B cell (primary cell): Measurements from ENCODE around the gene PMIS2. TPM values are rescaled to one million over a fixed set of nuclear protein-coding genes. Genes with fewer than 3 reads are reported as not detected.

Experiments
- ATAC-seq: fragments of 200-7000 bp; cut with Tn5 transposase; one replicate; pipeline ENCODE4 v1.10.0; 2021; ENCODE audit warnings: low read depth, mild to moderate bottlenecking, moderate number of reproducible peaks, moderate library complexity
- CTCF ChIA-PET: fragments of 350-600 bp; sonication (Branson Sonifier 250); formaldehyde crosslinking; loops from one replicate; lab custom pipeline; 2021; ENCODE audit warnings: antibody characterized with exemption, inconsistent platforms; lab: Charles Lee
- POLR2A ChIA-PET: fragments of 350-600 bp; sonication (Branson Sonifier 250); formaldehyde crosslinking; loops from one replicate; lab custom pipeline; 2021; ENCODE audit warnings: antibody characterized with exemption; lab: Charles Lee
- DNase-seq: peaks from one replicate; pipeline ENCODE4 v3.0.0; 2013
- H2AFZ ChIP-seq: 2 replicates; pipeline ENCODE4 v1.6.1; 2012; ENCODE audit warnings: mild to moderate bottlenecking, low read depth, low read length; ENCODE audit not compliant: insufficient read depth, poor library complexity, severe bottlenecking
- H3K27ac ChIP-seq, 2 donors: 1 replicate in 1 of 2; 2 replicates in 1 of 2; pipeline ENCODE4 v1.5.1; 2012 to 2013; ENCODE audit warnings: low read length in 2 of 2, mild to moderate bottlenecking in 2 of 2, moderate library complexity in 1 of 2
- H3K27me3 ChIP-seq, 4 experiments: fragments of 200-600 bp in 1 of 4; sonication (generic) in 1 of 4; replicated peaks in 1 of 4; 1 replicate in 2 of 4; 2 replicates in 2 of 4; pipeline versions ENCODE4 v1.6.1 to v1.7.0; 2013 to 2016; ENCODE audit warnings: low read length in 3 of 4, mild to moderate bottlenecking in 2 of 4, mixed read lengths in 1 of 4, moderate library complexity in 1 of 4; ENCODE audit not compliant: insufficient read depth in 4 of 4, control insufficient read depth in 3 of 4; ENCODE audit errors: control extremely low read depth in 1 of 4
- H3K36me3 ChIP-seq, 2 experiments: replicated peaks in 1 of 2; 1 replicate in 1 of 2; 2 replicates in 1 of 2; pipeline versions ENCODE4 v1.6.1 to v1.7.1; 2013; ENCODE audit warnings: low read length in 1 of 2; ENCODE audit not compliant: insufficient read depth in 2 of 2, control insufficient read depth in 1 of 2; ENCODE audit errors: control extremely low read depth in 1 of 2, extremely low read depth in 1 of 2
- H3K4me1 ChIP-seq, 2 donors: fragments of 200-600 bp in 1 of 2; sonication (generic) in 1 of 2; 1 replicate in 1 of 2; 2 replicates in 1 of 2; pipeline versions ENCODE4 v1.5.1 to v1.6.1; 2013 to 2017; ENCODE audit warnings: low read length in 2 of 2; ENCODE audit not compliant: control insufficient read depth in 2 of 2, insufficient read depth in 2 of 2
- H3K4me2 ChIP-seq: replicated peaks from 2 replicates; pipeline ENCODE3; 2012; ENCODE audit warnings: mild to moderate bottlenecking, low read depth, low read length; ENCODE audit not compliant: poor library complexity, severe bottlenecking
- H3K4me3 ChIP-seq, 5 experiments: fragments of 200-600 bp in 1 of 5; sonication (generic) in 1 of 5; 1 replicate in 3 of 5; 2 replicates in 2 of 5; pipeline versions ENCODE4 v1.5.1 to v1.7.0; 2011 to 2016; ENCODE audit warnings: low read length in 4 of 5, mild to moderate bottlenecking in 4 of 5, low read depth in 2 of 5, control low read depth in 1 of 5, moderate library complexity in 1 of 5; ENCODE audit not compliant: insufficient read depth in 1 of 5; ENCODE audit errors: control extremely low read depth in 1 of 5, extremely low read depth in 1 of 5
- H3K79me2 ChIP-seq: fragments of 200-600 bp; sonication (generic); one replicate; pipeline ENCODE4 v1.6.0; 2016; ENCODE audit warnings: low read length; ENCODE audit not compliant: control insufficient read depth, insufficient read depth
- H3K9ac ChIP-seq: fragments of 200-600 bp; sonication (generic); 2 replicates; pipeline ENCODE4 v1.6.1; 2017; ENCODE audit warnings: mild to moderate bottlenecking, low read length, moderate library complexity
- H3K9me3 ChIP-seq, 3 donors: one replicate each; pipeline versions ENCODE4 v1.6.1 to v1.7.1; 2013; ENCODE audit warnings: low read length in 2 of 3; ENCODE audit not compliant: control insufficient read depth in 2 of 3, insufficient read depth in 1 of 3; ENCODE audit errors: control extremely low read depth in 1 of 3
- H4K20me1 ChIP-seq: 2 replicates; pipeline ENCODE4 v1.6.0; 2012; ENCODE audit warnings: mild to moderate bottlenecking, low read length; ENCODE audit not compliant: insufficient read depth, control insufficient read depth, poor library complexity, severe bottlenecking
- H3K27ac Mint-ChIP-seq: one replicate; pipeline ENCODE4 v1.8.0; 2021; ENCODE audit warnings: mixed read lengths
- H3K27me3 Mint-ChIP-seq: one replicate; pipeline ENCODE4 v1.8.0; 2021; ENCODE audit warnings: mixed read lengths
- H3K4me1 Mint-ChIP-seq: one replicate; pipeline ENCODE4 v1.8.0; 2021; ENCODE audit warnings: mixed read lengths
- H3K4me3 Mint-ChIP-seq: one replicate; pipeline ENCODE4 v1.8.0; 2021; ENCODE audit warnings: mixed read lengths
- H3K9me3 Mint-ChIP-seq: one replicate; pipeline ENCODE4 v1.8.0; 2022; ENCODE audit warnings: mixed read lengths; ENCODE audit not compliant: insufficient read depth
- CTCF ChIP-seq: fragments of 200-600 bp; IDR thresholded peaks from one replicate; pipeline ENCODE4 v1.8.0; 2022; ENCODE audit warnings: antibody characterized with exemption, mild to moderate bottlenecking
- EZH2 ChIP-seq: IDR thresholded peaks from 2 replicates; pipeline ENCODE4 v1.6.1; 2012; ENCODE audit warnings: borderline replicate concordance, low read depth, mild to moderate bottlenecking, moderate library complexity, low read length; ENCODE audit not compliant: insufficient read depth, poor library complexity, severe bottlenecking
- WGBS: methylation state at CpG from one replicate; pipeline ENCODE4 v1.1.5; 2013; ENCODE audit warnings: missing lambda C conversion rate; ENCODE audit not compliant: insufficient coverage; 5-methylcytosine and 5-hydroxymethylcytosine counted together
- intact Hi-C: fragments of 100-400 bp; cut with micrococcal nuclease; formaldehyde crosslinking; loops from one replicate; pipeline ENCODE4 v1.10.0; 2022
- polyA plus RNA-seq: library from polyadenylated mRNA; depleted of rRNA; stranded (reverse); fragments of >200 nt; gene quantifications from 2 replicates; pipeline ENCODE4 v1.2.3, GENCODE V29; 2012
- total RNA-seq, 2 donors: library from RNA; stranded (reverse); fragments of 120-200 nt in 1 of 2; gene quantifications; 1 replicate in 1 of 2; 2 replicates in 1 of 2; pipeline versions ENCODE4 v1.2.3 to v1.2.4, GENCODE V29; 2013 to 2022

The PMIS2 gene
- total and polyA plus RNA-seq, 2 donors (not counting 1 experiment from before 2014, with no cell fraction given) = not detected

GRCh38 chr19:35562336-35562735 is 23.6 kb upstream of the PMIS2 start:
- no peaks in the 10 kb centered on the region for H4K20me1 ChIP-seq
- no peaks in the 10 kb centered on the region for H3K36me3 ChIP-seq
- ChIA-PET CTCF (no interaction called here), POLR2A (no interaction called here)
- no peaks in the 10 kb centered on the region for H3K9me3 Mint-ChIP-seq
- no peak for TF ChIP-seq CTCF
- TF ChIP-seq EZH2 = no peak
- H3K4me3 ChIP-seq = no peak overlapping the region
- peaks cover 23% of the 10 kb centered on the region in 2 donors for H3K4me1 ChIP-seq
- no peak overlapping the region for H3K27ac ChIP-seq
- H3K79me2 ChIP-seq = no peaks in the 10 kb centered on the region
- 70% methylated on average over 17 of the region's 17 CpGs for WGBS
- peaks cover 0 to 42% (median 10%) of the 10 kb centered on the region in 4 experiments for H3K27me3 ChIP-seq
- H2AFZ ChIP-seq = no peak overlapping the region
- H3K27ac Mint-ChIP-seq = no peak overlapping the region
- peaks cover 20% of the 10 kb centered on the region for H3K4me1 Mint-ChIP-seq
- peaks cover 47% of the 10 kb centered on the region for H3K27me3 Mint-ChIP-seq
- DNase-seq (no peak), ATAC-seq (no peak)
- no peak overlapping the region for H3K4me2 ChIP-seq
- H3K9me3 ChIP-seq = peaks cover 0 to 14% (median 0%) of the 10 kb centered on the region in 3 donors
- no peak overlapping the region for H3K4me3 Mint-ChIP-seq
- no peak overlapping the region for H3K9ac ChIP-seq
- intact Hi-C loops = no loop called here

GRCh38 chr19:35562776-35563175 is 23.2 kb upstream of the PMIS2 start:
- H3K4me3 Mint-ChIP-seq = no peak overlapping the region
- no peaks in the 10 kb centered on the region for H3K9me3 Mint-ChIP-seq
- H3K27me3 Mint-ChIP-seq = peaks cover 48% of the 10 kb centered on the region
- peaks cover 19 to 20% of the 10 kb centered on the region in 2 donors for H3K4me1 ChIP-seq
- ChIA-PET CTCF (no interaction called here), POLR2A (no interaction called here)
- no peak overlapping the region for H3K4me2 ChIP-seq
- ATAC-seq (no peak), DNase-seq (no peak)
- no peak overlapping the region for H2AFZ ChIP-seq
- peaks cover 0 to 38% (median 10%) of the 10 kb centered on the region in 4 experiments for H3K27me3 ChIP-seq
- H3K27ac Mint-ChIP-seq = no peak overlapping the region
- 67% methylated on average over 2 of the region's 2 CpGs for whole genome bisulfite sequencing
- H3K79me2 ChIP-seq = no peaks in the 10 kb centered on the region
- H4K20me1 ChIP-seq = no peaks in the 10 kb centered on the region
- H3K9me3 ChIP-seq = peaks cover 0 to 14% (median 0%) of the 10 kb centered on the region in 3 donors
- no peaks in the 10 kb centered on the region for H3K36me3 ChIP-seq
- H3K4me3 ChIP-seq = no peak overlapping the region
- H3K9ac ChIP-seq = no peak overlapping the region
- TF ChIP-seq EZH2 = no peak
- TF ChIP-seq CTCF = no peak
- intact Hi-C loops = no loop called here
- no peak overlapping the region for H3K27ac ChIP-seq
- peaks cover 19% of the 10 kb centered on the region for H3K4me1 Mint-ChIP-seq
